Activated CD4-positive, alpha-beta T cell treated with anti-CD3 and anti-CD28 coated beads for 48 hours (primary cell): ENCODE measurements around the gene DNAH5.

Experiments used
- DNase-seq: peaks from one replicate; pipeline ENCODE4 v3.0.0-alpha.2; 2020

Gene DNAH5

DNA sequence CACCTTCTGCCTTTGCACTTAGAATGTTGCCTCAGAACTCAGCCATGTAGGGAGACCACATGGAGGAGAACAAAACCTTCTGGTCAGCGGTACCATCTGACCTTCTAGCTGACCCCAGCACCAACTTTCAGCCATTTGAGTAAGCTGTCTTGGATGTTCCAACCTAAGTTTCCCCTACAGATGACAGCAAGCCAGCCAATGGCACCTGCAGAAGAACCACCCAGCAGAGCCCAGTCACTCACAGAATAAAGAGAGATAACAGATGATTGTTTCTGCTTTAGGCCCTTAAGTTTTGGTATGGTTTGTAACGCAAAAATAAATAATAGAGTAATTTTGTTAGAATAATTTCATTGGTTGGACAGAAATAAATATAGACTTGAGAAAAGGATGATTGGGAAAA is 10.4 kb downstream of the DNAH5 start:
- no peak for DNase-seq

DNA sequence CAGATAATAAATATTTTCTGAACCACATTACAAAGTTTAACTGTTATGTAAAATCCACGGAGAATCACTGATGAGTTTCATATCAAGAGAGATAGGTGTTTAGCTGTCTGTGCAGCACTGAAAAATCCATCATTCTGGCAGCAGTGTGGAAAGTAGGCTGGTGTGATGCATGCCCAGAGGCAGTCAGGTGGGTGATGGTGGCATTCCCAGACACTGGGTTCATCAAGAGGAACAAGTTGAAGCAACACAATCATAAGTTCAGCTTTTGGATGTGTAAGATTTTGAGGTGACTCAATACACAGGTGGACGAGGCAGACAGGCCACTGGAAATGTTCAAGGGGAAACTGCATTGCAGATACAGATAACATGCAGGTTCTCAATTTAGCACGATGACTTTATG is 11.9 kb downstream of the DNAH5 start:
- no peak for DNase-seq

DNA sequence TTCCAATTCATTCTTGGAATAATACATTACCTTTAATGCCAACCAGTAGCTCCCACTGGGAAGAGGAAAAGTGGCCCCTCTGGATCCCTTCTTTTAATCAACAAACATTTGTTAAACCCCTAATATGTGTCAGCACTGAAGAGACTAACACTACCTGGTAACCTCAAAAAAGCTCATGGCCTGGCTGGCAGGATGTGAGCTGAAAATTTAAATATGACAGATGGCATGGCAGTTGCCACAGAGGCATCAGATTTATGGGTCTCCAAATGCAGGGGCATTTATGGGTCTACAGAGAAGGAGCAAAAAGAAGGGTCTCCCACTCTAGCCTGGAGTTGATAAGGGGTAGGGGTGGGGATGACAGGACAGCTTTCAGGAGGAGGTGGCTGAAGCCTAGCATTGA is 12.5 kb downstream of the DNAH5 start:
- no peak for DNase-seq

DNA sequence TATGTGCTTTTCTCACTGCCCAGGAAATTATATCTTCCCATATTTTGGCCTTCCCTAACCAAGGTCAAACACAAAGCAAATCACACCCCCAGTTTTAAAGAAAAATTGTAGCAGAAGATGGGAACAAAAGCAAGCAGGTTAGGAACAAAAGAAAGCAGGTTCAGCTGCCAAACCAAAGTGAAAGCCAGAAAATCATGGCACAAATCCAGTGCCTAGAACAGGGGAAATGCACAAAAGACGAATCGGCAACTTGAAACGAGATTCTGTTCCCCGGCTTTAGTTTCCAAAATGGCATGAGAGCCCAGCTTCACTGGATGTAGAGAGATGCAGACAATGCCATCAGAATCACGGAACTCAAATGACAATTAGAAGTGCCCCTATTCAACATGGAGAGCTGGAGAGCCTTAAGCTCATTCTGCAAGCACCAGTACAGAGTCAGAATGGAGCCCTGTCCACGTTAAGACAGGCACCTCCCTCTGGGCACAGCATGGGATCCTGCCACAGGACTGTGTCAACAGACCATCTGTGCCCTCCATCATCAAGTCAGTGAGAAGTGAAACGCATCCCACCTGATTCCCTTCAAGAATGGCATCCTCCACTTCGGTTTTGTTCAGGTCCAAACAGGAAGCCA is 13.8 kb downstream of the DNAH5 start:
- DNase-seq, result no peak

DNA sequence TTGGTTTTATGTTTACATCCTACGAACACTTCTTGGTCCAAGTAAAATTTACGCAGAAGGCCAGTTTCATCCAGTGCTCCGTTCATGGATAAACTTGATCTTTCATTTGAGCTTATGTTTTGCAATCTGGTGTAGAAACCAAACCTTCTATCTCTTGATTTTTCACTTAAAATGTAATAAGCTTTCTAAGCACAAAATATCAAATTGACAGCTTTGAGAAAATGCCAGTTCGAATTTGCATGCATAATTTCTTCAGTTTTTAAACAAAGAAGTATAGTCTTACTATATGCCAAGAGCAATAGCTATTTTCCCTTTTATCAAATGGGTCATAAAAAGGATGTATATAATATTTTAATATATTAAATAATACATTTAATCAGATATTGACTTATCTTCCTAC is 17.8 kb downstream of the DNAH5 start:
- no peak for DNase-seq

DNA sequence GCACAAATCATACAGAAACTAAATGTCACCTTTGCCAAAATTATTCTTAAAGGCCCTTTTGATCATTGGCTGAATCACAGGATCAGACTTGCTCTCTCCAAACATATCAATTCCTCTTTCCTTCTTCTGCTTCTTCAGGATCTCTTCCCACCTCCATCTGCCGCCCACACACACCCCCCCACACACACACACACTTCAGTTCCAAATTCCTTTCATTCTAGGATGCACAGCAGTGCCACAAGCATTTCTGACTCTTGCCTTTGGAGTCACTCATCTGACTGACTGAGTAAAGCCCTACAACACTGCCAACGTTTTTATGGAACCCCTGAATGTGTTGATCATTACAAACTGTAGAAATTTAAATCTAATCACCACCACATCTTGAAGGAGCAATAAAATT is 22.9 kb downstream of the DNAH5 start:
- no peak for DNase-seq

DNA sequence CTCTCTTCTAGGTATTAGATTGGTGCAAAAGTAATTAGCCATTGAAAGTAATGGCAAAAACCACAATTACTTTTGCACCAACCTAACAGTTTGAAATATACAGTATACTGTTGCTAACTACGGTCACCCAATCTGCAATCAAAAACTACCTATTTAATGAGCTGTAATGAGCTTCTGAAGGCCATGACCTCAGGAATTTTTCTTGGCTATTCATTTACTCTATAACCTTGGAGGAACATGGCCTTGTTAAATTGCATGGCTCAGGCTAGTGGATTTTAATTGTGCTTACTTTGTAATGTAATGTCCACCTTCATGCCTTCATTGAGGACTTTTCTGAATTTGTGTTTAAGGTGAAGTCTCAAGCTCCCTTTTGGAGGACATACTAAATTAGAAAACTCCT is 24.7 kb downstream of the DNAH5 start:
- DNase-seq, result no peak

DNA sequence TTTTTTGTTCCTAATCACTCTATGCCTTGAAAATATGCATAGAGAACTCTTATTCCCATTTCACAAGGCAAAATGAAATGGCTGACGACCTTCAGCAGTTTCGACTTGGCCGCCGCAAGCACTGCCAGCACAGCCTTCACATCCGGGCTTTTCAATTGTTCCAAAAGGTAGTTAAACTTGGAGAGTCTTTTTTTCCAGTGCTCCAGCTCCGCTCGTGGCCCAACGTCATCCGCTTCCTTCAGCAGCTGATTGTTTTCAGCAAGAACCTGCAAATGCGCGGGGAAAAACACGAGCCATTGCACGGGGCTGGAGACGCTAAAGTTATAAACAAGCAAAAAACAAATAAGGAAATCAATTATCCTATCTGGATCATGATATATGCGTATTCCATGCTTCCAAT is 25.4 kb downstream of the DNAH5 start:
- DNase-seq, result no peak

DNA sequence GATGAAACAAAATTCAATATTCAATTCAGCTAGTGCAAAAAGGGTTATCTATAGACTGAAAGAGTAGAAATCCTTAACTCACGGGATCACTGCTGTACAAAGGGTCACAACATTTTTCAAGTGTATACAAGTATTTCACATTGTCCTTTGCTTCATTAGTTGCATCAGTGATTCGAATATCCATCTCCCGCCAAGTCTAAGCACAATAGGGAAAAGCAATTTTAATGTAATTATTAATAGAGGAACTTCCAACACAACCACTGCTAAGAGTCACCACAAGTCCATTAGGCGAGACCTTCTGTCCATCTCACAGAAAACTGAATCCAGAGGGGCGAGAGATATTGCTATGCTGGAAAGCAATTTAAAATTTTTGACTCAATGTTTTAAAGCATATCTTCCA is 27.4 kb downstream of the DNAH5 start:
- no peak for DNase-seq

DNA sequence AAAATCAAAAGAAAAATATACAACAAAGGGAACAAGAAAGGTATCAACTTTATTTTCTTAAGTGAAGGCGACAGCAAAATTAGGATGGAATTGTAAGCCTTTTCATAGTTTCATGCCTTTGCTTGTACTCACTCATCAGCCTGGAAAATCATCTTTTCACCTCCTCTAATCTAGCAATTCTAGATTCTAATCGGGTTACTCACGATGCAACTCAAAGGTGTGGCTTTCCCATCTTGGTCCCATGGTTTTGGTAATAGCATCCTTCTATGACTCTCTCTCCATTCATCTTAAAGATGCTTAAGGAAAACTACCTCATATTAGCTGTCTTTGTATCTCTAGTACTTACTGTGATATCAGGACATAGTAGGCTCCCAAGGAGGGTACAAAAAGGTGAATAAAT is 30.5 kb downstream of the DNAH5 start:
- no peak for DNase-seq

DNA sequence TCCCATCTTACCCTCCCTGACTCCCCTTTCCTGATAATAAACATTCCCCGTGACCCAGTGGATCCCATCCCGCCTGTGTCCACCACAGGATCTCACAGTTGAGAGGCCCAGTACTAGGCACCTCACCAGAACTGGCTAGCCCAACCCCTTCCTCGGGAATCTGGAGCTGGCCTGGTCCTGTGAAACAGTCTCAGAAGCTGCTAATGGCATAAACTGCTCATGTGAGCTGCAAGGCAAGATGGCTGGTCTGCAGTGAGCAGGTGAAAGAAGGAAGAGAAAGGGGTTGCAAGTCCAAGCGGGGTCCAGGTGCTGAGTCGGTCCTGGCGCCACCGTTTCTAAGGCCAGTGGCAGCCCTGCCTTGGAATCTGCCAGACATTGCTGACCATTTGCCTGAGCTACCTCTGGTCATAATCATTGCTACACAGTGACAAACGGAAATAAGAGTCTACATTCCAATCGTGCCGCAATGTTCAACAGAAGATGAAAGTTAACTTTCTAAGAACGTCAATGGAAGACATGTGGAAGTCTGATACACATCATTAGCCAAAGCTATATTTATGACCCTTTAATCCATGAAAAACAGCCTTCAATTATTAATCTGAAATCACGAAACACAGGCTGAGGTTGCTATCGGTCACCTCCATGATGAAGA is 33.7 kb downstream of the DNAH5 start:
- no peak for DNase-seq

DNA sequence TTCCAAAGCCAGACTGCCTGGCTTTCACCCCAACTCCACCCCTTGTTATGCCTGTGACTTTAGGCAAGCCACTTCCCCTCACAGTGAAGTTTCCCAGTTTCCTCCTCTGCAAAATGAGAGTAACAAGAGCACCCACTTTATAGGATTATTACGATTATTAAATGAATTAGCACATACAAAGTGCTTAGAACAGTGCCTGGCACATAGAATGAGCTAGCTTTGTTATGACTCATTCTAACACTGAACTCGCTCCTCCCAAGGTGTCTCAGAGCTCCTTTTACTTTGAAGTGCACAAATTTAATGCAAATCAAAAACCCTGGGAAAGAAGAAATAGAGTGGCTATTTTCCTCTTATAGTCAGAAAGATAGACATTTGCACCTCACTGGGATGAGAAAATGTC is 34.3 kb downstream of the DNAH5 start:
- no peak for DNase-seq

DNA sequence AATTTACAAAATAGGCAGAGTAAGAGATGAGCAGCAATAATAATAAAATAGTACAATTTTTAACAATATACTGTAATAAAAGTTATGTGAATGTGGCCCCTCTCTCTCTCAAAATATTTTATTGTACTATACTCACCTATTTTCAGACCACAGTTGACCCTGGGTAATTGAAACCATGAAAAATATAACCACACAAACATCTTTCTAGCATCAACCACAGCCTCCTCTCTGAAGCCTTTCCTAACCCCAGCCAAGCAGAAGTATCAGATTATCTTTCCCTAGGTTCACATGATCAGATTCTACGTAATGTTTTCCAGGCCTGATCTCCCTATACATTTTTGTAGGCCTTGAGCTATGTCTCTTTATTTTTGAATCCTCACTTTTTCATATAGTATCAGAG is 35.2 kb downstream of the DNAH5 start:
- no peak for DNase-seq

DNA sequence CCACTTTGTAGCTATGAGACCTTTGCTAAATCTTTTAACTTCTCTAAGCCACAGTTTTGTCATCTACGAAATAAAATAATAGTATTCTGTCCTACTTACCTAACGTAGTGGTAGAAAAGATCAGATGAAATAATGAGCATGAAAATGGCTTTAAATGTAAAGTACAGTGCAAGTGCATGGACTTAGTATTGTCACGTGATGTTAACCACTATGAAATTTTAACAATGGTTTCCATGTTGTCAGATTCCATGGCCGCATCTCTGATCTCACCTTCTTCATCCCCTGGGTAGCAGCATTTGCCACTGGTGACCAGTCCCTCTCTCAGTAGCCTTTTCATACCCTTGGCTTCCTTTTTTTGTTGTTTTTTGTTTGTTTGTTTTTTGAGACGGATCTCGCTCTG is 45.9 kb downstream of the DNAH5 start:
- DNase-seq, result no peak

DNA sequence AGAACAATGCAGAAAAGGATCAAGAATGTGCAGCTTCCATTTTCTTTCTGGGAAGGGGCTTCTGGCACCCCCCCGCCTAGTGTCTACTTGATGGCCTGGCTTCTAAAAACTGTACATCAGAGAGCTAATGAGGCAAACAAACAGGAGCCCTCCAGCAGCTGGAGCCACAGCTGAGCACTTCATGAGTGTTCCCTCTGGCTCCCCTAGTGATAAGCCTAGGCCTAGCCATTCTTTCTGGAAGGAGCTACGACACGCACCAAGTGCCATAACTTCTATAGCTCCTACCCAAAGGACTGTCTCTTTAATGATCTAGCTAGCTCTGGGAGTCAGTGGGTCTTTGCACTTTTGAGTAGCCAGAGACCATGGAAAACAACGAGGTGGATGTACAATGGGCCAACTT is 66.1 kb downstream of the DNAH5 start:
- no peak for DNase-seq

DNA sequence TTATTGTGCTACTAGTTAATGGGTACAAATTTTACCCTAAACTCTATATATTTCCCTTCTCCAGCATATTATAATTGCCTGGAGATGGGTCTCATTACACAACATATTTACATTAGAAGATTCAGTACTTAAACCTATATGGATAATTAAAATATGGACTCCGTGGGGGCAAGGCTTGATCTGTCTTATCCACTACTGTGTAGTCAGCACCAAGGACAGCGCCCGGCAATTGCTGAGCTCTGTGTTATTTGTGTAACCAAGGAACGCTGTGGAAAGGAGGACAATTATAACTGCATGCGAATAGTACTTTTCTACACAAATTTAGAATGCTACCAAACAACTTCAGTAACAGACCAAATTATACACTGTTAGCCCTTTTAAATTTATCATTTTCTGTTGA is 77.7 kb downstream of the DNAH5 start:
- DNase-seq, result peak; percentile 33

DNA sequence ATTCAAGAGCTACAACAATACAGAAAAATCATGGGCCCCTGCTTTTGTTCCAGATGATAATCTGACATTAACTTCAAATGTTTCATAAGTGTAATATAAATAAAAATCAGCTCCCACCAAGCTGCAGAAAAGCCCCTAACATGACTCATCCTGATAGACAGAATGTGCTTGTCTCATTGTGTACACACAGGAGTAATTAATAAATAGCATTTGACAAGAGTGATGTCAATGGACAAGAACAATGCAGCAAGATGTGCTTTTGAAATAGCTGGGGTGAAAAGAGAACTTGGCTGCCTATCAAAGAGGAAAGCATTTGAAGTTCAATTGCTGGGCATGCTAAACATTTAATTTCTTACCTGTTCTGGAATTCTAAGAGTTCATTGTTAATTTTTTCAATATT is 79.2 kb downstream of the DNAH5 start:
- DNase-seq, result no peak

DNA sequence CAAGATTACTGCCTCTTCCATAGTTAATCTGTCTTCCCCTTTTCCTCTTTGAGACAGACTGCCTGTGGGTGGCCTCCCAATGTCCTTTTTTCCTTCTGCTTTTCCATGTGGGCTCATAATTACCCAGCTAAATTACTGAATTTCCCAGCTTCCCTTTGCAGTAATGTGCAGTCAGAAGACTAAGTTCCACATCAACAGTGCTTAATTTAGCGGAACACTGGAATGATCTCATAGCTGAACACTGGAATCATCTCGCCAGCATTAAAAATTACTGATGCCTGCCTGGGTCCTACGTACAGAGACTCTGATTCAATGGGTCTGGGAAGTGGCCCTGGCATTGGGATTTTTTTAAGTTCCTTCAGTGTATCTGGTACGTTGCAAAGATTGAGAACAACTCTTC is 84.3 kb downstream of the DNAH5 start:
- DNase-seq, result no peak

DNA sequence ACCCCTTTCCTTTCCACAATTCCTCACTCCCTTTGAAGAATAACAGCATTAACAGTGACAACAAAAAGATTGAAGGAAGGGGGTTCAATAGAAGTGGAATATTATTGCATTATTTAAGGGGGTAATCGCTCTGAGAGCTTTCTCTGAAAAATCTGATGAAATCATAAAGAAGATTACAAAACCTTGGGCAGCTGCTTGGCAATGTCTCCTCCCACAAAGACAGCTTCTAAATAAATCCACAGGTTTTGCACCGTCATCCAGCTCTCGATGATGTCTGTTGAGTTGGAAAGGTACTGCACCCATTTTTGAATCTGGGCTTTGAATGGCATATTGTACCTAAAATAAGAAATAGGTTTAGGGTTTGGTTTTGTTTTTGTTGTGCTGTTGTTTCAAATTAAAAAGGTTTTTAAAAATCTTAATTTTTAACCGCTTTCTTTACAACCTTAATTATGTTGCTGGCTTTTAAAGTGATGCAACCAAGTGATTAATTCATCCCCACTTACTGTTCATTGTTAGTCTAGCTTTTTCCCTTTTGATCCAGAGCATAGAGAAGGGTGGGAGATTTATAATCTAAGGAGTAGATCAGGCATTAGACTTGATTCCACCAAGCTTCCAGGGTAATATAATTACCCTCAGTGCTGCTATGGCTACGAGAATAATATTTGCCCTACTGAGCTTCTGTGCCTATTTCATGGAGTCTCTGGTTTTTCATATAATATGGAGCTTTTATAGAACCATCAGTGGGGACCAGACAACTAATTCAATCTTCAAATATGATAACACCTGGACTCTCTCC is 85.0 kb downstream of the DNAH5 start:
- no peak for DNase-seq

DNA sequence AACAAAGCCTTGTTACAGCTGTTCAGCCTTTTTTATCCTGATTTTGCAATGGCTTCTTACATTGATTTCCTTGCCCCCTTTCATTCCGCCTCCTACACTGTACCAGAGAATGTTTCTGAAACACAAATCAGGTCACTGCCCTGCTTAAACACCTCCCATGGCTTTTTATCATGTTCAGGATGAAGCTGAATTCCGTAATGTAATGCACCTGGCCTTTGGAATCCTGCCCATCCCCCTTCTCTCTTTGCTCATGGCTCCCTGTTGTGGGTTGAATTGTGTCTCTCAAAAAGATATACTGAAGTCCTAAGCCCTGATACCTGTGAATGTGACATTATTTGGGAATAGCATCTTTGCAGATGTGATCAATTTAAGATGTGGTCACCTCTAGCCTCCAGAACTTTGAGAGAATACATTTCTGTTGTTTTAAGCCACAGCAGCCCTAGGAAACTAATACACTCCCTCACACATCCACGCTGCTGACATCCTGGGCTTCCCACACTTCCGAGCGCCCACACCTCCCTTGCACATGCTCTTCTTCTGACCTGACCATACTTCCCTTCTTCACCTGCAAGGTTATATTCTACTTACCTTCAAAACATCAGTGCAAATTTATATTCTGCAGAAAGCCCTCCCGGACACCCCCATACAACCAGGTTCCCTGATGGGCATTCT is 101.2 kb downstream of the DNAH5 start:
- DNase-seq, result no peak

DNA sequence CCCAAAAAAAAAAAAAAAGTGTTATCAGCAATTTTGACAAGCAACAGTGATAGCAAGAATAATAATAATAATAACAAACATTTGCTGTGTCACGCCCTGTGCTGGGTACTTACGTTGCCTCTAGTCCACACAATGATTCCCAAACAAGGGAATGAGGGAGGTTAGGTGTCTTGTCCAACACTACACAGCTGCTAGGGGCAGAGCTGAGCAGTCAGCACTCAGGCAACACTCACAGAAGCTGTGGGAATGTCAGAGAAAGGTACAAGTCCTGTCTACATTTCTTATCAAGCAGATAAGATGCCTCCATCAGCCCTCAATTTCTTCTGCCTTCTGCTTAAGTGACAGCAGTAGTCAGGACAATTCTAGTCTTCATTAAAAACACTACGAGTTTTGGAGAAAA is 111.0 kb downstream of the DNAH5 start:
- DNase-seq, result no peak

DNA sequence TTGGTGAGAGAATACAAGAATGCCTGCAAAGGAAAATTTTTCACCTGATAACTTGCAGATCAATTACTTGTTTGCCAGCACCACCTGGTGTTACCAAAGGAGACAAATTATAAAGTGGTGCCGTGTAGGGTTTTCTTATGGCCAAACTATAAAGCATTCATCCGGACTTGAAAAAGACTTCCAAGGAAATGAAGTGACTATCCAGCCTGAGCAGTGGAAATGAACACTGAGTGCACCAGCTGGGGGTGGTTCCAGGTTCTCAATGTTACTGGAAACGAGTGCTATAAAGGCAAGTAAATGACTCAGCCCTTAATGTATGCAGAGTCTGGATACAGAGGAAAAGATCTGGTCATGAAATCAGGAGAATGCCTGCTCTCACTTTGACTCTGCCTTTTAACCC is 113.1 kb downstream of the DNAH5 start:
- DNase-seq, result no peak

DNA sequence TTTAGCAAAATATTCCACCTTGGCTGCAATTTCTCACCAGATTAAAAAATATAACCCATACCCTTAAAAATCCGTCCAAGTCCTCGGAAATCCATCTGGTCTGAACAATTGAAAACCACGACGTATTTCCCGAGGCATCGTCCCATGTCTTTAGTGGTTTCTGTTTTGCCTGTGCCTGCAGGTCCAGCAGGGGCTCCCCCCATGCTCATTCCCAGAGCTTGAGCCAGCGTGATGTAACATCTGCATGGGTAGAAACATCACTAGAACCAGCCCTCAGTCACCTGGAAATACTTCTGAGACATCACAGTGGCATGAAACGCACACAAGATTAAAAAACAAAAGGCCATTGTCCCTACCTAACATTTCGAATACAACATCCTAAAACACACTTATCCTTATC is 114.0 kb downstream of the DNAH5 start:
- no peak for DNase-seq

DNA sequence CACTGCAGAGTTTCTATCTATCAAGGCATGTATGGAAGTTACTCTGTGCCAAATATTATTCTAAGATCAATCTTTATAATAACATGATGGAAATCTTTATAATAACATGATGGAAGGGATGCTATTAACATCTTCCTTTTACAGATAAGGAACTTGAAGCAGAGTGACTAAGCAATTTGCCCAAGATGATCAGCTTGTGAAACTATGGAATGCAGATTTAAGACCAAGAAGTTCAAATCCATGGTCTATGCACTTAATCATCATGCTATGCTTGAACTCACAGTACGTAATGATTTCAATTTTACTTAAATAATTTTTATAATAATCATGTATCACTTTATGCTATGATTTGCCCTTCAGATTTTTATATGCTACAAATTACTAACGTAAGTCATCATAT is 123.1 kb downstream of the DNAH5 start:
- DNase-seq, result no peak
